Dendritic cell treated with granulocyte-macrophage colony-stimulating factor and Interleukin-4, amounts not matched to agents 40 ng/mL and 50 ng/mL, for 4 days (primary cell): ENCODE measurements around the gene ATP8A2.

Experiments used
- H3K27ac Mint-ChIP-seq: one replicate; pipeline ENCODE4 v1.8.0; 2022; ENCODE audit warnings: mild to moderate bottlenecking, mixed read lengths
- H3K27me3 Mint-ChIP-seq: one replicate; pipeline ENCODE4 v1.8.0; 2022; ENCODE audit warnings: mild to moderate bottlenecking, mixed read lengths
- H3K36me3 Mint-ChIP-seq: one replicate; pipeline ENCODE4 v1.8.0; 2022; ENCODE audit warnings: low read depth, mixed read lengths
- H3K4me1 Mint-ChIP-seq: one replicate; pipeline ENCODE4 v1.8.0; 2022; ENCODE audit warnings: low read depth, mixed read lengths
- H3K4me3 Mint-ChIP-seq: one replicate; pipeline ENCODE4 v1.8.0; 2022; ENCODE audit warnings: mild to moderate bottlenecking, moderate library complexity, mixed read lengths
- H3K9me3 Mint-ChIP-seq: one replicate; pipeline ENCODE4 v1.8.0; 2022; ENCODE audit warnings: mixed read lengths
- intact Hi-C: fragments of 100-400 bp; cut with micrococcal nuclease; formaldehyde crosslinking; loops from one replicate; pipeline ENCODE4 v1.15.0; 2022

ATP8A2 gene

DNA sequence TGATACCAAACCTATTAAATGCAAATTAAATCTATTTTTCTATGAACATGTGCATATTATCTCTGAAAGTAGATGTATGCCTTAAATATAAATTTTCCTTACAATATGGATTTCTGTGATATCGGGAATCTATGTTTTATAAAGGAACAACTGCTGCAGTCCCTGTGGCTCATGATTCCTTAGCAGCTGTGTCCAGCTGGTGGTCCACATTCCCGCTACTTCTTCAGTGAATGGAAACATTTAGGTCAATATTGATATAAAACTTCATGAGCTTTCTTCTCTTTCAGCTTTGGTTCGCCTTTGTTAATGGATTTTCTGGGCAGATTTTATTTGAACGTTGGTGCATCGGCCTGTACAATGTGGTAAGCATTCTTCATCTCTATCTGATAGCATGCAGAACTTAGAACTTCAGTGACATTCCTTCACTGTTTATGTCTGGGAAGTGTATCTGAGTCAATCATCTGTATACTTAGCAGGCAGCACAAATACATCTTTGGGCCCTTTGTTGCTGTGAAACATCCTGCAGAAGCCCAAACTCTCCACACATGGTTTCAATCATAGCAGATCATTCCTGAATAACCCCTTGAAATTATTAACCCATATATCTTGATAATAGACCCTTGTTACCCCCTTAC is 456.2 kb downstream of the ATP8A2 start:
- Mint-ChIP-seq H3K9me3 (peaks cover 9% of the 10 kb centered on the region), H3K4me3 (no peak overlapping the region)
- intact Hi-C loops: loop anchor here (5.0 kb wide), 1 partner anchor 234 kb away; no protein-coding TSS in a partner anchor

DNA sequence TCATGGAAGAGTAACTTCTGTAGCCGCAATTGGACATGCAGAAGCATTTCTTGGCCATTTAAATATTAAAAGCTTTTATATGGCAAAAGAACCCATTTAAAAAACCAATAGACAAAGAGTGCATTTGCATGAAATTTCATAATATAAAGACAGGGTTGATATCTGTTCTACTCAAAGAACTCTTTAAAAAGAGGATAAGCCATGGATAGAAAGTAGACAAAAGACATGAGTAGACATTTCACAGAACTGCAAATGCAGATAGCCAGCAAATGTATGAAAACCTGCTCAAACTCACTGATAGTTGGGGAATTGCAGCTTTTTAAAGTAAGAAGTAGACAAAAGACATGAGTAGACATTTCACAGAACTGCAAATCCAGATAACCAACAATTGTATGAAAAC is 462.0 kb downstream of the ATP8A2 start:
- Mint-ChIP-seq H3K27ac (no peak overlapping the region), H3K9me3 (no peaks in the 10 kb centered on the region), H3K4me3 (no peak overlapping the region), H3K36me3 (no peaks in the 10 kb centered on the region), H3K27me3 (peaks cover 8% of the 10 kb centered on the region), H3K4me1 (no peaks in the 10 kb centered on the region)
- intact Hi-C loops: no loop called here

More for the DNA sequence above, 456.2 kb downstream of the ATP8A2 start:
- H3K27ac Mint-ChIP-seq: no peak overlapping the region
- H3K36me3 Mint-ChIP-seq: no peaks in the 10 kb centered on the region
- no peaks in the 10 kb centered on the region for H3K27me3 Mint-ChIP-seq
- H3K4me1 Mint-ChIP-seq: no peaks in the 10 kb centered on the region

DNA sequence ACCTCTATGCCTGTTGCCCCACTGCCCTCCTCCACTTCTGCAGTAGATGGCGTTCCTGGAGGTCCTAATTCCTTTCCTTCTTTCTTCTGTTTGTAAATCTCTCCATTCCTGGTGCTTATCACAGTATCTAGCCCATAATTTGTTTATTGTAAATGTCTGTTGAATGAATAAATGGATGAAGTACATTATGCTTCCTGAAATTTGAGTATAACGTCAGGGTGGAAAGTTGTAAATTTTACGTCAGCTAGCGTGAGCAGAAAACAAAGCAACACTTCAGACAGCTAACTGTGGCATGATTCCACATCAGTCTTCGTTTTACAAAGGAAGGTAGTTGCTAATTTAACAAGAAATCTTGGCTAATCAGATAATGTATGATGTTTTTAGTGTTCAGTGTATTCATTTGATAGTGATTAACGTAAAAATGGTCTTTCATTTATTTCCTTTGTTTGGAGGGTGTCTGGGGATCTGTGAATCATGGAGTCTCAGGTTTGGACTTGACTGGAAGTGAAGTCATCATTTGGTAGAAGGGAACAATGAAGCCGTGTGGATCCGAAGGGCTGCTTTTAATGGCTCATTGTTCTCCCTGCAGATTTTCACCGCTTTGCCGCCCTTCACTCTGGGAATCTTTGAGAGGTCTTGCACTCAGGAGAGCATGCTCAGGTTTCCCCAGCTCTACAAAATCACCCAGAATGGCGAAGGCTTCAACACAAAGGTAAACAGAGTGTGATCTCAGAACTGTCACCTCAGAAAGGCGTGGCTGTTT is 465.0 kb downstream of the ATP8A2 start:
- Mint-ChIP-seq H3K4me3 (no peak overlapping the region), H3K27ac (no peak overlapping the region), H3K9me3 (no peaks in the 10 kb centered on the region), H3K4me1 (no peaks in the 10 kb centered on the region), H3K36me3 (no peaks in the 10 kb centered on the region), H3K27me3 (peaks cover 12% of the 10 kb centered on the region)
- intact Hi-C loops: no loop called here

- intact Hi-C loops: no loop called here
- H3K27ac Mint-ChIP-seq: no peak overlapping the region
- no peaks in the 10 kb centered on the region for H3K36me3 Mint-ChIP-seq
- H3K27me3 Mint-ChIP-seq: peaks cover 14% of the 10 kb centered on the region
- H3K4me3 Mint-ChIP-seq: no peak overlapping the region
- no peaks in the 10 kb centered on the region for H3K9me3 Mint-ChIP-seq
- no peaks in the 10 kb centered on the region for H3K4me1 Mint-ChIP-seq
These were observed 467.6 kb downstream of the ATP8A2 start for GRCh38 chr13:25839371-25839770.

DNA sequence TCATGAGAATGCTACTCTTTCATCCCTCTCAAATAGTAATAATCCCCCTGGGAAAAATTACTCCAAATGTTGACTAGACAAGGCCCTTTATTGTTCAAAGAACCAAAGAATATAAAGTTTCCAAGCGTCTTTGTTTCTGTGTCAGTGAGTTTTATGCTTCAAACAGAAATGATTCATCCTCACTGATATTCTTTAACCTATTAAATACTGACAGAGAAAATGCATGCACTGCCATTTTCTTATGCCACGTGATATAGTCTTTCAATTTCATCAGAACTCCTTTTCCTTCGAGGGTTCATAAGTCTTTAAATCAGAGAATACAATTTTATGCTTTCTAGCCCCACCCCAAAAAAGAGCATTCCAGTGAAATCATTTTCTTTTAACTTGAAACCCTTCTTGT is 468.5 kb downstream of the ATP8A2 start:
- intact Hi-C loops: no loop called here
- Mint-ChIP-seq H3K4me1 (peaks cover 5% of the 10 kb centered on the region), H3K27me3 (peaks cover 12% of the 10 kb centered on the region), H3K36me3 (no peaks in the 10 kb centered on the region), H3K9me3 (no peaks in the 10 kb centered on the region), H3K27ac (no peak overlapping the region), H3K4me3 (no peak overlapping the region)

- Mint-ChIP-seq H3K9me3 (no peaks in the 10 kb centered on the region), H3K4me3 (no peak overlapping the region), H3K36me3 (no peaks in the 10 kb centered on the region), H3K4me1 (peaks cover 5% of the 10 kb centered on the region), H3K27me3 (peaks cover 10% of the 10 kb centered on the region), H3K27ac (no peak overlapping the region)
- intact Hi-C loops: no loop called here
These were observed 469.2 kb downstream of the ATP8A2 start for GRCh38 chr13:25840931-25841330.

GRCh38 chr13:25843692-25844091 is 471.9 kb downstream of the ATP8A2 start:
- no peaks in the 10 kb centered on the region for H3K36me3 Mint-ChIP-seq
- H3K9me3 Mint-ChIP-seq: no peaks in the 10 kb centered on the region
- no peak overlapping the region for H3K4me3 Mint-ChIP-seq
- no peak overlapping the region for H3K27ac Mint-ChIP-seq
- intact Hi-C loops: no loop called here
- peaks cover 5% of the 10 kb centered on the region for H3K27me3 Mint-ChIP-seq
- H3K4me1 Mint-ChIP-seq: peaks cover 31% of the 10 kb centered on the region

DNA sequence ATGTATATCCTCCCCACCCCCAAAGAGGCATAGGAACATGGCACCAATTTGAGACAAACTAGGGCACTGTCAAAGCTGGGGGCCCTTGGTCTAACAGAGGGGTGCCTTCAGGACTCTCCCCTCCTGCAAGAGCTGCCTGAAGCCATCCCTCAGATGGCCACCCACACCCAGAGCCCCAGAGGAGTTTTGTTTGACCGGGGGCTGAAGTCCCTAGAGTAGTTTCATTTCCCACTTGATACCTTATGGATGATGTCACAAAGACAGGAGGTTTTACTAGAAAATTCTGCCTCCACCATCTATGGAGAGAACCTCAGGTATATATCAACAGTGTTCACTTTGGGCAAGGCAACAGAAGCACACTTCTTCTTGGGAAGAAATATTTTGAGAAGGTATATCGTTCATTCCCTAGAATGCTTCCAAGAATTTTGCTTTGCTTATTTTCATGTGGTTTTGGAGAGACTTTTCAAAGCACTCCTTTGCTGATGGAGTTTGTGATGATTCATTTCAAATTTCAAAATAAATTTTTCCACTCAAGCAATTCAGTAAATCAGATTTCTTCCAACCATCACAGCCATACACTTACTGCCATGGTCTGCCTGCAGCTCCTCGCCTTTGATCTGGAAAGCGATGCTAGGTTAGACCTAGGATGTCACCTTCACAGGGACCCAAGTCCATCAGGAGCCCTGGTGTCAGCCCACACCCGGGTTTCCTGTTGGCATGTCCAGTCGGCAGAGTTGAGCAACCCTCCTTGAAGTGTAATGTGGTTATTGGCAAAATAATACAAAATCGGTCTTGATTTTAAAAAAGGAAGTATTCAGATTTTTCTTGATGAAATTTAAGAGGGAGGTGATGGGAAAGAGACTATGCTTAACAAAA is 473.0 kb downstream of the ATP8A2 start:
- no peak overlapping the region for H3K27ac Mint-ChIP-seq
- intact Hi-C loops: no loop called here
- H3K4me1 Mint-ChIP-seq: peaks cover 35% of the 10 kb centered on the region

DNA sequence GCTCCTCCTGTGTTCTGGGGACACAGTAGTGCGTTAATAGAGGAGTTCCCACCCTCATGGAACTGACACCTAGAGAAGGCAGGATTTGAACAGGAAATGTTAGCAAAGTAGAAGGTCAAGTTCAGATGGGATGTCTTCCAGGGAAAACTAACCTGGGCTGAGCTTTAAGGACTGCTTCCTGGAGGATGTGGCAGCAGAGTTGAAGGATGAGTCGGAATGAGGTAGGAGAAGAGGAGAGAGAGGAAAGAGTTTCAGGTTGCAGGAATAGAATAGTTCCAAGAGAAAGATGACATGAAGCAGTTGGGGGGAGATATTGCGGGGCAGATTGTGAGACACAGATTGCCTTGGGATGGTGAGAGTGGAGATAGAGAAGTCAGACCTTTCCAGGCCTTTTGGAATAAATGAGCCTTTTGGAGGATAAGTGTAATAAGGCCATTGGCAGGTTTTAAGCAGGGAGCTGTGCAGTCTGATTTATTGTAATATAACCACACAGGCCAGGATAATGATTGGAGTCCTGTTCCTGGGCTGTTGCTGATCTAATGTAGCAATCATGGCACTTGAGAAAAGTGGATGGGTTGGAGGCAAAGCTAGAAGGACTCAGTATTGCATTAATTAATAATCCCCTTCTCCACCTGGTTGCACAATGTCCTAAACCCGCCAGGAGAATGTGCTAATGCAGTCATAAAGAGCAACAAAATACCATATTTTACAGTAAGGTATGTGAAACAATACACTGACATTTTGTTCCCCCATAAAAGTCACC is 474.6 kb downstream of the ATP8A2 start:
- no peak overlapping the region for H3K4me3 Mint-ChIP-seq
- H3K27me3 Mint-ChIP-seq: peaks cover 4% of the 10 kb centered on the region
- H3K9me3 Mint-ChIP-seq: no peaks in the 10 kb centered on the region
- H3K4me1 Mint-ChIP-seq: peaks cover 40% of the 10 kb centered on the region
- intact Hi-C loops: no loop called here
- no peaks in the 10 kb centered on the region for H3K36me3 Mint-ChIP-seq
- no peak overlapping the region for H3K27ac Mint-ChIP-seq

More for the DNA sequence above, 473.0 kb downstream of the ATP8A2 start:
- H3K27me3 Mint-ChIP-seq: peaks cover 4% of the 10 kb centered on the region
- H3K4me3 Mint-ChIP-seq: no peak overlapping the region
- no peaks in the 10 kb centered on the region for H3K36me3 Mint-ChIP-seq
- H3K9me3 Mint-ChIP-seq: no peaks in the 10 kb centered on the region

DNA sequence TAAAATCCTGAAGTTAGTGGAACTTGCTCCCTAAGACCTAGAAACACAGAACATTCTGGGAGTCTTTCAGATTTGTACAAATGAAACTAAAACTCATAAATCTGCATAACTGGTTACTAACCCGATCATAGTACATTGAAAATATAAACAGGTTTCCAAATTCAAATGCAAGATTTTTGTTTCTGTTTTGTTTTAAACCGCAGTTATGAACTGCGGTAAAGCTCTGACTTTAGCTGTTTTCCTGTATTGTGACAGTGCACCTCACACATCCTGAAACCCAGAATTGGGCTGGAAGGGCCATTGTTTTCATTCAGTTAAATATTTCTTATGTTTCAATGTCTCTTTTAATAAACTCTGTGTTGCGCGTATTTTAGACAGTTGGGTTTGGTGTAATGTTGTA is 475.4 kb downstream of the ATP8A2 start:
- H3K9me3 Mint-ChIP-seq: no peaks in the 10 kb centered on the region
- peaks cover 4% of the 10 kb centered on the region for H3K27me3 Mint-ChIP-seq
- H3K27ac Mint-ChIP-seq: no peak overlapping the region
- intact Hi-C loops: no loop called here
- H3K36me3 Mint-ChIP-seq: no peaks in the 10 kb centered on the region
- H3K4me1 Mint-ChIP-seq: peaks cover 40% of the 10 kb centered on the region
- H3K4me3 Mint-ChIP-seq: no peak overlapping the region

GRCh38 chr13:25847635-25848626 is 476.2 kb downstream of the ATP8A2 start:
- no peaks in the 10 kb centered on the region for H3K9me3 Mint-ChIP-seq
- H3K4me3 Mint-ChIP-seq: no peak overlapping the region
- peaks cover 40% of the 10 kb centered on the region for H3K4me1 Mint-ChIP-seq
- intact Hi-C loops: no loop called here
- H3K36me3 Mint-ChIP-seq: no peaks in the 10 kb centered on the region
- no peak overlapping the region for H3K27ac Mint-ChIP-seq
- H3K27me3 Mint-ChIP-seq: peaks cover 2% of the 10 kb centered on the region

GRCh38 chr13:25848812-25849745 is 477.3 kb downstream of the ATP8A2 start:
- Mint-ChIP-seq H3K36me3 (no peaks in the 10 kb centered on the region), H3K27me3 (peaks cover 2% of the 10 kb centered on the region), H3K27ac (no peak overlapping the region), H3K4me3 (no peak overlapping the region), H3K9me3 (no peaks in the 10 kb centered on the region), H3K4me1 (peaks cover 40% of the 10 kb centered on the region)
- intact Hi-C loops: no loop called here
